DND-41 (cell line): ENCODE measurements around the gene CCDC157.

Experiments used
- CTCF ChIP-seq: IDR thresholded peaks from 2 replicates; pipeline ENCODE4 v1.5.1; 2012; ENCODE audit warnings: borderline replicate concordance, low read length, moderate library complexity, mild to moderate bottlenecking; ENCODE audit not compliant: poor library complexity, severe bottlenecking; ENCODE audit errors: extremely low read depth
- EZH2 ChIP-seq: IDR thresholded peaks from 3 replicates; pipeline ENCODE4 v1.6.1; 2012; ENCODE audit warnings: borderline replicate concordance, low read depth, mild to moderate bottlenecking, moderate library complexity, low read length, inconsistent platforms; ENCODE audit not compliant: severe bottlenecking

- TF ChIP-seq EZH2 (no peak), CTCF (no peak)
Measured at GRCh38 chr22:30340911-30341685, 15.7 kb upstream of the CCDC157 start.
